ENCODE measurements around the gene EPN2.

The EPN2 gene

GRCh38 chr17:19338031-19338990 is 101.1 kb downstream of the EPN2 start:
- H3K4me2 ChIP-seq (ENCODE audit: low read length): no peak overlapping the region
- no peaks in the 10 kb centered on the region for H3K9me3 ChIP-seq (replicated peaks; ENCODE audit: low read length)
- H3K27me3 ChIP-seq (ENCODE audit: control insufficient read depth, insufficient read depth, low read length): no peaks in the 10 kb centered on the region
- H3K4me1 ChIP-seq (ENCODE audit: control insufficient read depth, insufficient read depth, low read length): peaks cover 7% of the 10 kb centered on the region
- H3K4me3 ChIP-seq (ENCODE audit: low read length): no peak overlapping the region
- H3K36me3 ChIP-seq (ENCODE audit: insufficient read depth, low read length): peaks cover 19% of the 10 kb centered on the region
- H3K9ac ChIP-seq (ENCODE audit: low read depth, low read length): no peak overlapping the region

DNA sequence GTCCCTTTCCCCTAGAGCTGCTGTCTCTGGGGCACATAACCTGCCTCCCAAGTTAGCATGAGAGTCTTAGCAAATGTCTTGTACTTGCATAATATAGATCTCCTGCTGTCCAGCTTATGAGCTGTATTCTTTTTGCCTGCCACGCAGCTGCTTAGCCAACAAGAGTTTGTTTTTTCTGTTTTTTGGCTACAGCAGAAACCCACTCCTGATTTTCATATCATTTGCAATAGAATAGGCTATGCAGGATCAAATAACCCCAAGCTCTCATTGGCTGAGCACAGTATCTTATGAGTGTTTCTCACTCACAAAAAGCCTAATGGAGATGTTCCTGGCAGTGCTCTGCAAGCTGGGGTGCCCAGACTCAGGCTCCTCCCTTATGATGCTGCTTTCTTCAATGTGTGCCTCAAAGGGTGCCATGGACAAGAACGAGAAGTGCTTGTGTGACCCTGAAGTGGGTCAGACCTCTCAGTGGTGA is 102.2 kb downstream of the EPN2 start:
- Histone ChIP-seq H3K4me1 (ENCODE audit: control insufficient read depth, insufficient read depth, low read length) (peaks cover 7% of the 10 kb centered on the region), H3K27me3 (ENCODE audit: control insufficient read depth, insufficient read depth, low read length) (no peaks in the 10 kb centered on the region), H3K36me3 (ENCODE audit: insufficient read depth, low read length) (peaks cover 9% of the 10 kb centered on the region), H3K9me3 (replicated peaks; ENCODE audit: low read length) (no peaks in the 10 kb centered on the region), H3K9ac (ENCODE audit: low read depth, low read length) (no peak overlapping the region), H3K4me3 (ENCODE audit: low read length) (no peak overlapping the region), H3K4me2 (ENCODE audit: low read length) (no peak overlapping the region)

DNA sequence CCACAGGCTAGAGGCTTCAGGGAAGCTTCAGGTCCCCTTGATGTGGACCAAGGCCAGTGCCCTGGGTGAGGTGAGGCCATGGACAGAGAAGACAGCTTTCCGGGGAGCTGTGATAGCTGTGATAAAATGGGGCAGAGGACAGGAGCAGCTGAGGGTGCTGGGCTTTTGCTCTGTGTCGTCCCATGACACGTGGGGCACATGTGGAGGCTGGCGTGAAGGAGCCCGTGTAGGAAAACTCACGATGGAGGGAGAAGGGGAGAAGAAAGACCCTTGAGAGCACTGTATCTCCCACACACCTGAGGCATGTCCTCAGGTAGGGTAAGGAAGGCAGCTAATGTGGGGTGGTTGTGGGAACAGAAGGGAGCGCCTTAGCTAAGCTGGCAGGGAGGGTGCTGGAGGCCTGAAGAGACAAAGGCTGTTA is 104.1 kb downstream of the EPN2 start:
- Histone ChIP-seq H3K4me3 (ENCODE audit: low read length) (no peak overlapping the region), H3K36me3 (ENCODE audit: insufficient read depth, low read length) (peaks cover 5% of the 10 kb centered on the region), H3K9ac (ENCODE audit: low read depth, low read length) (no peak overlapping the region), H3K9me3 (replicated peaks; ENCODE audit: low read length) (no peaks in the 10 kb centered on the region), H3K4me2 (ENCODE audit: low read length) (no peak overlapping the region), H3K4me1 (ENCODE audit: control insufficient read depth, insufficient read depth, low read length) (peaks cover 19% of the 10 kb centered on the region), H3K27me3 (ENCODE audit: control insufficient read depth, insufficient read depth, low read length) (no peaks in the 10 kb centered on the region)

- Histone ChIP-seq H3K4me1 (ENCODE audit: control insufficient read depth, insufficient read depth, low read length) (peaks cover 26% of the 10 kb centered on the region), H3K36me3 (ENCODE audit: insufficient read depth, low read length) (no peaks in the 10 kb centered on the region)
Measured at GRCh38 chr17:19341641-19342610, 104.8 kb downstream of the EPN2 start.

DNA sequence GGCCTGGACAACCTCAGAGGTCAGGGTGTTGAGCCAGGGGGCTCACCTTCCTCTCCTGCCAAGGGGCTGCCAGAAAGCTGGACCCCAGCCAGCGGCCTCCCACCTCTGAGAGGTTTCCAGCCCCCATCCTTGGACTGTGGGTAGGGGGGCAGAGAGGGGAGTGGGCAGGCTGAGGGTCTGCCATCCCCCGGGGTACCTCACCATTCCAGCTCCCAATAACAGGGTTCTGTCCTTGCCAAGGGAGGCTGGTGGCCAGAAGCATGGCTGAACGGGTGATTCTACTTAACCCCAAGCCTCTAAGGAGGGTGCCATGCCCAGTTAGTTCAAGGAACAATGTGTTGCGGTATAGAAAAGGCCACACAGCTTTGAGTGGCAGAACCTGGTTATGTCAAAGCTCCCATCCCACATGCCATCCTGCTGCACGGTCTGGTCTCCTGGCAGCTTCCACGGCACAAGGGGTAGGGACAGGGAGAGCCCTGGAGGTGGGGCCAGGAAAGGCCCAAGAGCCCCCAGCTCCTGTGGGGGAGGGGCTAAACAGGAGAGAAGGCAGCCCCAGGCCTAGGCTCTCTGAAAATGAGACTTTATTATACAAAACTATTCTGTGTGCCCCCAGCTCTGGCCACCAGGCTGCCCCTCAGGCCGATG is 105.6 kb downstream of the EPN2 start:
- H3K4me2 ChIP-seq (ENCODE audit: low read length): no peak overlapping the region
- no peak overlapping the region for H3K9ac ChIP-seq (ENCODE audit: low read depth, low read length)
- no peaks in the 10 kb centered on the region for H3K9me3 ChIP-seq (replicated peaks; ENCODE audit: low read length)
- no peak overlapping the region for H3K4me3 ChIP-seq (ENCODE audit: low read length)
- no peaks in the 10 kb centered on the region for H3K36me3 ChIP-seq (ENCODE audit: insufficient read depth, low read length)
- H3K27me3 ChIP-seq (ENCODE audit: control insufficient read depth, insufficient read depth, low read length): no peaks in the 10 kb centered on the region
- peaks cover 35% of the 10 kb centered on the region for H3K4me1 ChIP-seq (ENCODE audit: control insufficient read depth, insufficient read depth, low read length)

More at GRCh38 chr17:19341641-19342610, 104.8 kb downstream of the EPN2 start:
- Histone ChIP-seq H3K27me3 (ENCODE audit: control insufficient read depth, insufficient read depth, low read length) (no peaks in the 10 kb centered on the region), H3K9ac (ENCODE audit: low read depth, low read length) (no peak overlapping the region), H3K4me3 (ENCODE audit: low read length) (no peak overlapping the region), H3K4me2 (ENCODE audit: low read length) (no peak overlapping the region), H3K9me3 (replicated peaks; ENCODE audit: low read length) (no peaks in the 10 kb centered on the region)

- H3K4me2 ChIP-seq (ENCODE audit: low read length): no peak overlapping the region
- no peaks in the 10 kb centered on the region for H3K9me3 ChIP-seq (replicated peaks; ENCODE audit: low read length)
- no peak overlapping the region for H3K4me3 ChIP-seq (ENCODE audit: low read length)
- H3K9ac ChIP-seq (ENCODE audit: low read depth, low read length): no peak overlapping the region
- H3K27me3 ChIP-seq (ENCODE audit: control insufficient read depth, insufficient read depth, low read length): no peaks in the 10 kb centered on the region
- no peaks in the 10 kb centered on the region for H3K36me3 ChIP-seq (ENCODE audit: insufficient read depth, low read length)
- peaks cover 37% of the 10 kb centered on the region for H3K4me1 ChIP-seq (ENCODE audit: control insufficient read depth, insufficient read depth, low read length)
Measured at GRCh38 chr17:19343256-19343630, 106.1 kb downstream of the EPN2 start.

DNA sequence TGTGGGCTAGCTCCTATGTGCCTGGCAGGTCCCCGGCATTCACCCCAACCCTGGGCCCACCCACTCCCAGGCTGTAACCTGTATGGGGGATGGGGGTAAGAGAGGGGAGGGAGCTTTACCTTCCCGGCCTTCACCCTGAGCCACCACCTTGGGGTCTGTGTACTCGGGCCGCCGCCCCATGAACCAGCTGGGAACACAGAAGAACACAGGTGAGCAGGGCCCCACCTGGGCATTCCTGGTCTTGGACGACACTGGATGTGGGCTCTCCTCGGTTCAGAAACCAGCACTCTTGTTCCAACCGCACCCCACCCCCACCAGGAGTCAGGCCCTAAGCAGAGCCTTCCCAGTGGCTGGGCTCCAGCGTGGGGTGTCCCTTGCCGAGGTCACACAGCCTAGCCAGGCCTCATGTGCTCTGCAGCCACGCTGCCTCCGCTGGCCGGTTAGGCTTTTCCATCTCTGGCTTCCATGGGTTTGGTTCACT is 106.5 kb downstream of the EPN2 start:
- H3K9ac ChIP-seq (ENCODE audit: low read depth, low read length): no peak overlapping the region
- peaks cover 37% of the 10 kb centered on the region for H3K4me1 ChIP-seq (ENCODE audit: control insufficient read depth, insufficient read depth, low read length)
- H3K4me2 ChIP-seq (ENCODE audit: low read length): no peak overlapping the region
- H3K27me3 ChIP-seq (ENCODE audit: control insufficient read depth, insufficient read depth, low read length): no peaks in the 10 kb centered on the region
- no peaks in the 10 kb centered on the region for H3K9me3 ChIP-seq (replicated peaks; ENCODE audit: low read length)
- no peak overlapping the region for H3K4me3 ChIP-seq (ENCODE audit: low read length)
- H3K36me3 ChIP-seq (ENCODE audit: insufficient read depth, low read length): no peaks in the 10 kb centered on the region

DNA sequence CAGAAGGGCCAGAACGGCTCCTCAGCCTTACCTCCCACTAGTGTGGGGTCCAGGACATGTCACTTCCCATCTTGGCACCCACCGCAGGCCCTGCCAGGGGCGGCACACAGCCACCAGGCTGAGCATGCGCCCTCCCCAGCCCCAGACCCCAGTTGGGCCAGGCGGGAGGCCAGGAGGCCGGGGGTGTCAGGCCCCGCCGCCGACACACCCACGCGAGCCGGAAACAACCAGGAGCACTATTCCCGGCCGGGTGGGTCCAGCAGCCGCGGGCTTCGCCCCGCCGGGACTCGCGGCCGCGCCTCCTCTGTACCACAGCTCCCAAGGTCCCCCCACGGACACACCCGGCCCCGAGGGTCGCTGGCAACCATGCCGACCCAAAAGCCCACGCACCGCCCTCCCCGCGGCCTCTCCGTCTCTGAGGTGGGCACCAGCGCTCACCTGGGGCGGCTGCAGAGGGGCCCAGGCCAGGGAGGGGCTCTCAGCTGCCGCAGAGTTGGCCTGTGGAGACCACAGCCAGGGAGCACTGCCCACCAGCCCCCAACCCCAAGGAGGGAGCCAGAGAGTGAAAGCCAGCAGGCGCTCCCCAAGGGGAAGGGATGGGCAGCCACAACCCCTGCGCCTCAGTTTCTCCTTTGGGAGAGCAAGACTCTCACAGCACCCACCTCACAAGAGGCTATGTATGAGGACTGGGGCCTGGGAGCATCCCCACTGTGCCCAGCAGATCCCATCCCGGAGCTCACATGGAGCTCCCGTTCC is 107.3 kb downstream of the EPN2 start:
- Histone ChIP-seq H3K9ac (ENCODE audit: low read depth, low read length) (no peak overlapping the region), H3K27me3 (ENCODE audit: control insufficient read depth, insufficient read depth, low read length) (no peaks in the 10 kb centered on the region), H3K4me2 (ENCODE audit: low read length) (no peak overlapping the region), H3K4me1 (ENCODE audit: control insufficient read depth, insufficient read depth, low read length) (peaks cover 37% of the 10 kb centered on the region), H3K4me3 (ENCODE audit: low read length) (no peak overlapping the region), H3K36me3 (ENCODE audit: insufficient read depth, low read length) (no peaks in the 10 kb centered on the region), H3K9me3 (replicated peaks; ENCODE audit: low read length) (no peaks in the 10 kb centered on the region)

DNA sequence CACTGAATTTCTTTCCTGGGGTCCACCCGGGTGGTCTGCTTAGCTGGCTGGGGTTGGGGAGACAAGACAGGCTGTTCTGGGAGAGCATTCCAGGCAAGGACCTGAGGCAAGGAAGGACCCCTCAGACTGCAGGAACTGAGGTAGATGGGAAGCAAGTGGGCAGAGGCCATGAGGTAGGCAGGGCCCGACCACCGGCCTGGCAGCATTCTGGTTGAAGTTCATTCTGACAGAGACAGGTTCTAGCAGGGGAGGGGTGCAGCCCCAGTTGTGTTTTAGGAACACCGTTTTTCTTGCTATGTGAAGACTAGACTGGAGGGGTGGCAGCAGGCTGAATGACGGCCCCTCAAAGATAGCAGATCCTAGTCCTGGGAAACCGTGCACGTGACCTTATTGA is 107.9 kb downstream of the EPN2 start:
- Histone ChIP-seq H3K9me3 (replicated peaks; ENCODE audit: low read length) (no peaks in the 10 kb centered on the region), H3K4me3 (ENCODE audit: low read length) (no peak overlapping the region), H3K27me3 (ENCODE audit: control insufficient read depth, insufficient read depth, low read length) (no peaks in the 10 kb centered on the region), H3K4me1 (ENCODE audit: control insufficient read depth, insufficient read depth, low read length) (peaks cover 37% of the 10 kb centered on the region), H3K9ac (ENCODE audit: low read depth, low read length) (no peak overlapping the region), H3K36me3 (ENCODE audit: insufficient read depth, low read length) (no peaks in the 10 kb centered on the region), H3K4me2 (ENCODE audit: low read length) (no peak overlapping the region)

- Histone ChIP-seq H3K36me3 (ENCODE audit: insufficient read depth, low read length) (no peaks in the 10 kb centered on the region), H3K9me3 (replicated peaks; ENCODE audit: low read length) (no peaks in the 10 kb centered on the region), H3K27me3 (ENCODE audit: control insufficient read depth, insufficient read depth, low read length) (no peaks in the 10 kb centered on the region), H3K4me2 (ENCODE audit: low read length) (peak overlapping the region; percentile 55), H3K9ac (ENCODE audit: low read depth, low read length) (peak overlapping the region; percentile 60), H3K4me1 (ENCODE audit: control insufficient read depth, insufficient read depth, low read length) (peaks cover 37% of the 10 kb centered on the region), H3K4me3 (ENCODE audit: low read length) (no peak overlapping the region)
Measured at GRCh38 chr17:19345486-19346350, 108.6 kb downstream of the EPN2 start.

All from skeletal muscle satellite cell (primary cell).